ENCODE measurements around the gene ANKRD39. TPM values are rescaled to one million over a fixed set of nuclear protein-coding genes. Genes with fewer than 3 reads are reported as not detected.

Gene ANKRD39
- total and polyA plus RNA-seq, 2 of the 4 experiments (the other 2 are of a cell fraction) = 12.5 to 17.0 TPM

- TF ChIP-seq RFX5 (IDR thresholded peaks at IDR 0.05; ENCODE audit: low read depth, low read length) (no peak), CEBPB (IDR thresholded peaks at IDR 0.05; ENCODE audit: low read depth, low read length) (no peak), MXI1 (IDR thresholded peaks at IDR 0.05; ENCODE audit: borderline replicate concordance, low read depth, low read length) (no peak), FOS (IDR thresholded peaks at IDR 0.05; ENCODE audit: low read depth, low read length) (no peak), SMC3 (IDR thresholded peaks at IDR 0.05; ENCODE audit: low read depth, low read length) (no peak), RCOR1 (IDR thresholded peaks at IDR 0.05; ENCODE audit: insufficient replicate concordance, low read length) (no peak), POLR2A (IDR thresholded peaks at IDR 0.05; ENCODE audit: low read depth, low read length) (no peak)
Measured at GRCh38 chr2:96906729-96907114, 48.9 kb upstream of the ANKRD39 start (continued).

- Histone ChIP-seq H4K91ac (ENCODE audit: insufficient read depth, low read depth, low read length) (no peak overlapping the region), H3K9me3 (ENCODE audit: control insufficient read depth, insufficient read depth, low read length) (no peaks in the 10 kb centered on the region), H3K18ac (ENCODE audit: low read depth, low read length) (no peak overlapping the region), H2BK15ac (ENCODE audit: low read depth, low read length) (no peak overlapping the region), H3K4ac (ENCODE audit: low read depth, low read length) (no peak overlapping the region), H3K9ac (ENCODE audit: low read depth, low read length) (no peak overlapping the region), H3K9me1 (ENCODE audit: insufficient read depth, low read length) (no peaks in the 10 kb centered on the region), H2BK120ac (ENCODE audit: low read depth, low read length) (no peak overlapping the region), H2AFZ (replicated peaks; ENCODE audit: low read length, poor library complexity) (no peak overlapping the region), H4K8ac (ENCODE audit: low read depth in 2 of 2, low read length in 2 of 2) (no peak overlapping the region), H3K4me2 (ENCODE audit: low read depth, low read length) (no peak overlapping the region), H3K79me1 (ENCODE audit: low read depth in 1 of 2, low read length in 2 of 2) (no peaks in the 10 kb centered on the region), H3K23ac (ENCODE audit: low read depth, low read length) (no peak overlapping the region), H2BK5ac (ENCODE audit: low read depth, low read length, poor library complexity, severe bottlenecking) (no peak overlapping the region), H2BK20ac (ENCODE audit: low read depth, low read length) (no peak overlapping the region), H2AK9ac (replicated peaks; ENCODE audit: low read depth, low read length, poor library complexity) (no peak overlapping the region), H3K36me3 (ENCODE audit: control insufficient read depth, insufficient read depth, low read length) (no peaks in the 10 kb centered on the region), H4K20me1 (ENCODE audit: insufficient read depth, low read length) (no peaks in the 10 kb centered on the region), H3K4me3 (ENCODE audit: insufficient read depth, low read depth, low read length) (no peak overlapping the region), H3K27me3 (ENCODE audit: control insufficient read depth, insufficient read depth, low read length) (no peaks in the 10 kb centered on the region; the same call in 1 of the 2 replicates), H3K14ac (replicated peaks; ENCODE audit: low read depth, low read length) (no peak overlapping the region), H3K4me1 (ENCODE audit: control insufficient read depth, insufficient read depth, low read length) (peaks cover 3% of the 10 kb centered on the region; the same call in 1 of the 2 replicates), H3K56ac (ENCODE audit: extremely low read depth, insufficient read depth, low read length) (no peak overlapping the region), H4K5ac (ENCODE audit: low read depth, low read length) (no peak overlapping the region), H2AK5ac (ENCODE audit: low read depth, low read length) (no peak overlapping the region), H3K27ac (ENCODE audit: insufficient read depth, low read length) (no peak overlapping the region)
- ChIA-PET CTCF (no interaction called here), POLR2A (ENCODE audit: unreplicated experiment) (no interaction called here)
- dilution Hi-C loops (cut with HindIII; ENCODE audit: low sequenced_read_pairs, unreplicated experiment) = no loop called here
- WGBS, 2 experiments (ENCODE audit: extremely low coverage in 2 of 2, insufficient read length in 1 of 2) = 81% methylated on average over 4 of the region's 7 CpGs; no CpG with 5 or more reads in 1 of the 2 experiments
- ATAC-seq (ENCODE audit: low read depth) (no peak), DNase-seq (no peak)
- intact Hi-C loops (cut with micrococcal nuclease) = no loop called here
- in situ Hi-C loops (cut with MboI; ENCODE audit: low sequenced_read_pairs) = no loop called here
- no TSS peak for BruUV-seq (replicated peaks)
- TF ChIP-seq CEBPB (IDR thresholded peaks at IDR 0.05; ENCODE audit: low read depth, low read length) (no peak), SMC3 (IDR thresholded peaks at IDR 0.05; ENCODE audit: low read depth, low read length) (no peak), ELK1 (IDR thresholded peaks at IDR 0.05; ENCODE audit: borderline replicate concordance, low read depth, low read length) (no peak), RAD21 (IDR thresholded peaks at IDR 0.05; ENCODE audit: low read length) (no peak), BHLHE40 (IDR thresholded peaks at IDR 0.05; ENCODE audit: low read depth, low read length) (no peak), FOS (IDR thresholded peaks at IDR 0.05; ENCODE audit: low read depth, low read length) (no peak), RCOR1 (IDR thresholded peaks at IDR 0.05; ENCODE audit: insufficient replicate concordance, low read length) (no peak), MXI1 (IDR thresholded peaks at IDR 0.05; ENCODE audit: borderline replicate concordance, low read depth, low read length) (no peak), NFE2L2 (IDR thresholded peaks at IDR 0.05; ENCODE audit: low read depth, low read length) (no peak), USF2 (IDR thresholded peaks at IDR 0.05; ENCODE audit: low read depth, low read length) (no peak), POLR2A (IDR thresholded peaks at IDR 0.05; ENCODE audit: low read depth, low read length) (no peak), CTCF (conservative IDR thresholded peaks at IDR 0.05; ENCODE audit: low read depth, low read length) (no peak), CHD1 (IDR thresholded peaks at IDR 0.05; ENCODE audit: low read depth, low read length) (no peak)
Measured at GRCh38 chr2:96903815-96904214, 46.0 kb upstream of the ANKRD39 start.

All from IMR-90 (cell line).